Muscle of leg (tissue), 11 donors: ENCODE results near the gene ANKS1A. TPM values are rescaled to one million over a fixed set of nuclear protein-coding genes. Genes with fewer than 3 reads are reported as not detected.

Experiments used
- DNase-seq: peaks from one replicate; pipeline ENCODE4 v3.0.0; 2013
- H3K27ac ChIP-seq: one replicate; pipeline ENCODE4 v1.5.1; 2013; ENCODE audit warnings: mild to moderate bottlenecking, low read length, control low read depth
- H3K27me3 ChIP-seq: one replicate; pipeline ENCODE4 v1.6.1; 2013; ENCODE audit warnings: low read length; ENCODE audit not compliant: control insufficient read depth, insufficient read depth
- H3K36me3 ChIP-seq: one replicate; pipeline ENCODE4 v1.6.1; 2013; ENCODE audit warnings: low read length; ENCODE audit not compliant: control insufficient read depth, insufficient read depth
- H3K4me1 ChIP-seq: one replicate; pipeline ENCODE4 v1.6.1; 2013; ENCODE audit warnings: low read length; ENCODE audit not compliant: control insufficient read depth, insufficient read depth
- H3K4me3 ChIP-seq: one replicate; pipeline ENCODE4 v1.5.1; 2013; ENCODE audit warnings: low read length, control low read depth
- H3K9me3 ChIP-seq: replicated peaks from 2 replicates; pipeline ENCODE4 v1.6.1; 2013; ENCODE audit warnings: low read depth, low read length; ENCODE audit not compliant: control insufficient read depth
- WGBS: methylation state at CpG from one replicate; pipeline ENCODE4 v1.1.5; 2013; ENCODE audit warnings: missing lambda C conversion rate; ENCODE audit not compliant: insufficient coverage; 5-methylcytosine and 5-hydroxymethylcytosine counted together
- polyA plus RNA-seq, 8 donors: library from polyadenylated mRNA; unstranded; fragments of 120-200 nt; gene quantifications; one replicate each; pipeline versions ENCODE4 v1.2.1 to v1.2.3, GENCODE V29; 2013; ENCODE audit warnings: inconsistent platforms in 1 of 8, low replicate concordance in 1 of 8; ENCODE audit not compliant: insufficient read length in 8 of 8, insufficient read depth in 1 of 8
- total RNA-seq: library from RNA; stranded (reverse); fragments of 120-200 nt; gene quantifications from one replicate; pipeline ENCODE4 v1.2.4, GENCODE V29; 2013

Gene ANKS1A
- total and polyA plus RNA-seq, 9 donors: 22.7 to 56.0 (median 39.8) TPM

GRCh38 chr6:35057449-35058357, 168.6 kb downstream of the ANKS1A start:
- Histone ChIP-seq H3K9me3 (no peaks in the 10 kb centered on the region), H3K4me1 (peaks cover 31% of the 10 kb centered on the region), H3K36me3 (peaks cover 79% of the 10 kb centered on the region), H3K27ac (peak overlapping the region; percentile 79), H3K4me3 (peak overlapping the region; percentile 27), H3K27me3 (no peaks in the 10 kb centered on the region)
- DNase-seq: peak; percentile 92
- 23% methylated on average over 11 of the region's 17 CpGs for WGBS

DNA sequence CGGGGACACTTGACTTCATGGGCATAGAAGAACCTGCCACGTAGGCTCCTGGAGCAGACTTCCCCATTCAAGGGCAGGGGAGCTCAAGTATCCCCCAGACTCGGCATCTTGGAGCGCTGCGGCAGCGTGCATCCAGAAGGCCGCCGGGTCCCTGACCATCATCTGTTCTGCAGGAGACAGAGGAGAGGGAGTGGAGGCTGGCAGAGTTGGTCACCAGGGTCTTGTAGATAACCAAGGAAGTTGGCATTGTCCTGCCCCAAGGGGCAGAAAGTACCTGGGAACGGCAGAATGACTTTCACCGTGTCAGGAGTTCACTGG, 169.3 kb downstream of the ANKS1A start:
- no peaks in the 10 kb centered on the region for H3K27me3 ChIP-seq
- DNase-seq: no peak
- no peaks in the 10 kb centered on the region for H3K9me3 ChIP-seq
- peak overlapping the region; percentile 27 for H3K4me3 ChIP-seq
- H3K36me3 ChIP-seq: peaks cover 81% of the 10 kb centered on the region
- 43% methylated on average over 8 of the region's 10 CpGs for WGBS
- peaks cover 28% of the 10 kb centered on the region for H3K4me1 ChIP-seq
- H3K27ac ChIP-seq: peak overlapping the region; percentile 79

- Histone ChIP-seq H3K36me3 (peaks cover 80% of the 10 kb centered on the region), H3K27me3 (no peaks in the 10 kb centered on the region), H3K4me1 (peaks cover 30% of the 10 kb centered on the region), H3K4me3 (no peak overlapping the region), H3K27ac (no peak overlapping the region), H3K9me3 (no peaks in the 10 kb centered on the region)
- WGBS: 79% methylated on average over 16 of the region's 21 CpGs
- no peak for DNase-seq
Observed at GRCh38 chr6:35058865-35059522, 169.9 kb downstream of the ANKS1A start.

DNA sequence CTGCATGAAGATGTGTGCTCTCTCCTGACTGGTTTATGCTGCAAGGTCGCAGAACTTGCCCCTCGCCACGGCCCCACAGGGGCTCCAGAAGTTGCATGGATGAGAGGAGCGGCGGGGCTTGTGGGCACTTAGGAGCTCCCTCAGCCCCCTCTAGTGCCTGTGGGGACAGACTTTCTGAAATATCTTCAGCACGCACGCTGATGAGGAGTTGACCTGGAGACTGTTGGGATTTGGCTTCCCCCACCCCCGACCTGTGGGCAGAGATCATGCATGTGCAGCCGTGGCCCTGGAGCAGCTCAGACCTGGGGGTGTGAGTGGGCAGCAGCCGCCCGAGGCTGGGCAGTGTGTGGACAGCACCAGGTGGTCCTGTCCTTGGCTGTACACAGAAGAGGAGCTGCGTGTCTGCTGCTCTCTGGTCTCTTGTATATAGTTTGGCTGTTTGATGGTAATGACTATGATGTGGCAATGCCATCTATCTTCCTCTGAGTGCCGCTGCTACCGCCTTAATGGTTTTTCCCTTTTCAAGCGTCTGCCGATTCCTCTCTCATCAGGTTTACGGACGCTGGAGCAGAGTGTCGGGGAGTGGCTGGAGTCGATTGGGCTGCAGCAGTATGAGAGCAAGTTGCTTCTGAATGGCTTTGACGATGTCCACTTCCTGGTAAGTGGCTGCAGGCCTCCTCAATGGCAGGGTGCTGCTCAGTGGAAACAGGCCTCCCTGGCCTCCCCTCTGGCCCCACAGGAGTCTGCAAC, 170.7 kb downstream of the ANKS1A start:
- Histone ChIP-seq H3K27me3 (no peaks in the 10 kb centered on the region), H3K4me3 (no peak overlapping the region), H3K4me1 (peaks cover 37% of the 10 kb centered on the region), H3K36me3 (peaks cover 80% of the 10 kb centered on the region), H3K27ac (no peak overlapping the region), H3K9me3 (no peaks in the 10 kb centered on the region)
- 66% methylated on average over 15 of the region's 21 CpGs for WGBS
- DNase-seq: no peak

DNA sequence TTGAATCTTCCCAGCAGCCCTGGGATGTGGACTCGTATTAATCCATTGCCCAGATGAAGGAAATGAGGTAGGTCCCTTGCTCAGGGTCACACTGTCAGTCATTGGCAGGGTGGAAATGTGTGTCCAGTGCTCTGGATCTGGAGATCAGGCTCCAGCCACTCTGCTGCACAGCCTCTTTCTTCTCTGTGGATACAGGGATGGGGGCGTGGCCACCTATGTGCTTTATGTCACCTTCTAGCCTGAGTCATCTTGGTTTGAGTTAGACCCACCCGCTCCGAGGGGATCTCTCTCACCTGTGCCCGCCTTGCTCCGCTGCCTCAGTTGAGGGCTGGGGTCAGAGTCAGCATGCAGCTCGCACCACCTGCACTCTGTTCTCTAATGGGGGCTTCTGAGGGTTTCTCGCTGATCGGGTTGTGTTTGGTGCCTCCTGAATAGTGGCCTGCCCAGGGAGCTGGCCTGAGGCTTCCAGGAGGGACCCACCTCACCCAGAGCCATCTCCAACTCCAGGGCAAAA, 172.1 kb downstream of the ANKS1A start:
- no peak overlapping the region for H3K4me3 ChIP-seq
- no peak overlapping the region for H3K27ac ChIP-seq
- H3K4me1 ChIP-seq: peaks cover 37% of the 10 kb centered on the region
- H3K9me3 ChIP-seq: no peaks in the 10 kb centered on the region
- 82% methylated on average over 6 of the region's 9 CpGs for WGBS
- DNase-seq: no peak
- H3K36me3 ChIP-seq: peaks cover 84% of the 10 kb centered on the region
- H3K27me3 ChIP-seq: no peaks in the 10 kb centered on the region

DNA sequence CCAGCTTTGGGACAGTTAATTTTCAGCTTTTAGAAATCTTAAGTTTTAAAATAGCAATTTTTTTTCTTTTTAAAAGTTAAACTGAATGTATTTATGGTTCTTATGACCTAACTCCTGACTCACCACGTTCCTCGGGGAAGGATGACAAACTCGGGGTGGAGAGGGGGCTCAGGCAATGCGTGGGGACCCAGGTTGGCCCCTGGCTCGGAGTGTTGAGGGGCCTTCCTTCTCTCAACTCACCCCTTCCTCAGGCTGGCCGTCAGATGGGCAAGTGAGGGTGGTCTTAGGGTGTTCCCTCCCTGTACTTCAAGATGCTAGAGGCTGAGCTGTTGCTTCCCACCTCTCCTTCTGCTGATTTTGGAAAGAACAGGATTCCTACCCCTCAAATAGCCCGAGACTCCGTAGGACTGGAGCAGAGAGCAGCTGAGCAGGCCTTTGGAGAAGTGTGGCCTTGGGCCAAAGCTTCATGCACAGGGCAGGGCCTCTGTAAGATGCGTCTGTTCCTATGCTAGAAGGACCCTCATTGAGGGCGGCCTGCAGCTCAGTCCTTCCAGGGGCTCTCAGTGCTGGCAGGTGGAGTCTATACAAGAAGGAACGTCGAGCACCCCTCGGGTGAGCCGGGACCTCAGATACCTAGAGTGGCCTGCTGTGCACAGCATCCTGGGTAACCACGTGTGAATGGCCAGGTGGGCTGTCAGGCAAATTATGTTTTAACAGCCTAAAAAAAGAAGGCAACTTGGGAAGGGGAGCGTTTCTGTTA, 172.8 kb downstream of the ANKS1A start:
- H3K9me3 ChIP-seq: no peaks in the 10 kb centered on the region
- no peaks in the 10 kb centered on the region for H3K27me3 ChIP-seq
- H3K27ac ChIP-seq: no peak overlapping the region
- WGBS: 67% methylated on average over 6 of the region's 16 CpGs
- H3K4me1 ChIP-seq: peaks cover 37% of the 10 kb centered on the region
- no peak for DNase-seq
- H3K36me3 ChIP-seq: peaks cover 89% of the 10 kb centered on the region
- H3K4me3 ChIP-seq: no peak overlapping the region

DNA sequence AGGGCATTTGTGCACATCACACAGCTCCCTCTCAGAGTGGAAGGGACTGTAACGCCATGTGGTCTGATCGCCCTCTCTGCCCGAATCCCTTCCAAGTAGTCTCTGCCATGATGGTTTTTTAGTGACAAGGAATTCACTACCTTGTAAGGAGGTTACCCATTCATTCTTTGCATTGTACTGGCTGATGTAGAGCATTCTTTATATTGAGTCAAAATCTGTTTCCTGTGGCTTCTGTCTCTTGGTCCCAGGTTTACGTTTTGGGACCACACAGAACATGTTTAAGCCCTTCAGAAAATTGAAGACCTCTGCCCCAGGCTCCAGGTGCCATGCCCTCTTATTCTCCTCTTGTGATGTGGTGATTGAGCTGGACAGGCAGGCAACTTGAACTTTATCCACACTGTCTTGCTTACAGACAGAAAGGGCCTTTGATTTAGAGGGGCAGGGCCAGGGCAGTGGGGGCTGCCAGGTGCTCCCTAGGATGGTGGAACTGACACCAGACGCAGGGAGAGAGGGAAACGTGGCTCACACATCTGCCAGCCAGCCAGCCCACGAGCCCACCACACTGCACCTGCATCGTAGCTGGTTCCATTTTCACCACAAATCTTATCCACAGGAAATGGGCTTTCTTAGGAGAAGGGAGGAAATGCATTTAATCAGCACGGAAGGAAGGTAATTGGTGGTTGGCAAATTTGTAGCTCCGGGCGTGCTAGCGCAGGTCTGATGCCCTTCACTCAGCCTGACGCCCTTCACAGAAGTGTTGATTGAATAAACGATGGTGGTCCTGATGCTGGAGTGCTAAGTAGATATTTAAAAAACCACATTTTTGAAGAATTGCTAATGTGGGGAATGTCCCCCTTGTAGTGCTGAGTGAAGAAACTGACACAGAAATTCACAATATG, 173.9 kb downstream of the ANKS1A start:
- Histone ChIP-seq H3K27ac (no peak overlapping the region), H3K27me3 (no peaks in the 10 kb centered on the region), H3K4me3 (no peak overlapping the region), H3K36me3 (peaks cover 87% of the 10 kb centered on the region), H3K4me1 (peaks cover 32% of the 10 kb centered on the region), H3K9me3 (no peaks in the 10 kb centered on the region)
- no peak for DNase-seq
- WGBS: 80% methylated on average over 5 of the region's 14 CpGs

GRCh38 chr6:35063701-35064280, 174.7 kb downstream of the ANKS1A start:
- Histone ChIP-seq H3K9me3 (no peaks in the 10 kb centered on the region), H3K27me3 (no peaks in the 10 kb centered on the region), H3K36me3 (peaks cover 85% of the 10 kb centered on the region), H3K4me1 (peaks cover 24% of the 10 kb centered on the region), H3K27ac (peak overlapping the region; percentile 81), H3K4me3 (no peak overlapping the region)
- WGBS: 62% methylated on average over 11 of the region's 11 CpGs
- no peak for DNase-seq

DNA sequence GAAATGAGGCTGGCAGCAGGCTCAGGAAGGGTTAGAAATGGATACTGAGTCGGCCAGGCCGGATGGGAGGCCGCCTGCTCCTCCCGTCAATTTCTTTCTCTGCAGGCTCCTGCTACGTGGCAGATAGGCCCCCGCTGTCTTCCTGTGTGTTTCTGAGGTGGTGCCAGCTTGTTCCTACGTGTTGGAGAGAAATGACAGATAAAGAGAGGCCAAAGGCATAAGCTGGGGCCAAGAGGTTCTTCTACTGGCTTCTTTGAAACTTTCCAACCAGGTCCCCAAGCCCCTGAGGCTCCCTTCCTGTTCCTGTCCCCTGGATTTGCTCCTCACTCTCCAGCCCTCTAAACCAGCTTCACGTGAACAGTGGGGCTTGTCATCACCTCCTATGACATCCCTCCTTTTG, 175.2 kb downstream of the ANKS1A start:
- peaks cover 85% of the 10 kb centered on the region for H3K36me3 ChIP-seq
- DNase-seq: peak; percentile 67
- H3K27ac ChIP-seq: peak overlapping the region; percentile 81
- WGBS: 43% methylated on average over 5 of the region's 8 CpGs
- H3K4me3 ChIP-seq: no peak overlapping the region
- H3K9me3 ChIP-seq: no peaks in the 10 kb centered on the region
- H3K27me3 ChIP-seq: no peaks in the 10 kb centered on the region
- H3K4me1 ChIP-seq: peaks cover 22% of the 10 kb centered on the region
